ENCODE results near the gene TNFRSF4.

GRCh38 chr1:1199961-1200875 lies 13.7 kb downstream of the TNFRSF4 start:
- TF ChIP-seq CTCF (conservative IDR thresholded peaks at IDR 0.05 in 1 of 2, IDR thresholded peaks at IDR 0.05 in 1 of 2; ENCODE audit: extremely low read depth in 1 of 2, insufficient read depth in 1 of 2, low read depth in 1 of 2, low read length in 2 of 2) (no peak), EZH2 (IDR thresholded peaks at IDR 0.05; ENCODE audit: borderline replicate concordance, low read length) (no peak)
